Hematopoietic multipotent progenitor cell treated with erythropoietin and hydrocortisone succinate and interleukin-3 and kit ligand, for 17 days (in vitro differentiated cells): ENCODE data around the gene CTAGE6.
"Not testable (repeated sequence)": the region's sequence is repeated elsewhere in the genome, so short reads cannot be mapped to it uniquely, and the experiment has no call there.

Source experiments
- DNase-seq: peaks from one replicate; pipeline ENCODE4 v3.0.0-alpha.2; 2015; ENCODE audit warnings: low spot score

The CTAGE6 gene, protein sequence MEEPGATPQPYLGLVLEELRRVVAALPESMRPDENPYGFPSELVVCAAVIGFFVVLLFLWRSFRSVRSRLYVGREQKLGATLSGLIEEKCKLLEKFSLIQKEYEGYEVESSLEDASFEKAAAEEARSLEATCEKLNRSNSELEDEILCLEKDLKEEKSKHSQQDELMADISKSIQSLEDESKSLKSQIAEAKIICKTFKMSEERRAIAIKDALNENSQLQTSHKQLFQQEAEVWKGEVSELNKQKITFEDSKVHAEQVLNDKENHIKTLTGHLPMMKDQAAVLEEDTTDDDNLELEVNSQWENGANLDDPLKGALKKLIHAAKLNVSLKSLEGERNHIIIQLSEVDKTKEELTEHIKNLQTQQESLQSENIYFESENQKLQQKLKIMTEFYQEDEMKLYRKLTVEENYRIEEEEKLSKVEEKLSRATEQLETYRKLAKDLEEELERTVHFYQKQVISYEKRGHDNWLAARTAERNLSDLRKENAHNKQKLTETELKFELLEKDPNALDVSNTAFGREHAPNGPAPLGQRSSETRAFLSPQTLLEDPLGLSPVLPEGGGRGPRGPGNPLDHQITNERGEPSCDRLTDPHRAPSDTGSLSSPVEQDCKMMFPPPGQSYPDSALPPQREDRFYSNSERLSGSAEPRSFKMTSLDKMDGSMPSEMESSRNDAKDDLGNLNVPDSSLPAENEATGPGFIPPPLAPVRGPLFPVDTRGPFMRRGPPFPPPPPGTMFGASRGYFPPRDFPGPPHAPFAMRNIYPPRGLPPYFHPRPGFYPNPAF

DNA sequence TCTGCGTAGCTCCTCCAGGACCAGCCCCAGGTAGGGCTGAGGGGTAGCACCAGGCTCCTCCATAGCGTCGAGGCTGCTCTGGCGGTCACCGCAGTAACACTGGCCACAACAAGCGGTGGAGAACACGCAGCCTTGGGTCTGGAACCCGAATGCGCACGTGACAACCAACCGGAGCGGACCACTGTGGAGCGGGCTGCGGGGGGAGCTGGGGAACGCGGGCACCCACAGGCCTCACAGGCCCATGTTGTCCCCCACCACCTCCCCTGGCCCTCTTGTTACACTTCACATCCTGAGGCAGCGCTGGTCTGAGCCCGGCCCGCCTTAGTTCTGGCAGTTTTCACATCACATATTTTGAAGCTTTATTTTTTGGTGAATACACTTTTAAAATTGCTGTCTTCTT is at the start of gene CTAGE6:
Gene CTAGE6, minus strand, starts transcription at position 101 of the 400 bp plus-strand sequence. Its CDS starts 38 bp downstream, at position 63.
- not testable (repeated sequence) for DNase-seq

DNA sequence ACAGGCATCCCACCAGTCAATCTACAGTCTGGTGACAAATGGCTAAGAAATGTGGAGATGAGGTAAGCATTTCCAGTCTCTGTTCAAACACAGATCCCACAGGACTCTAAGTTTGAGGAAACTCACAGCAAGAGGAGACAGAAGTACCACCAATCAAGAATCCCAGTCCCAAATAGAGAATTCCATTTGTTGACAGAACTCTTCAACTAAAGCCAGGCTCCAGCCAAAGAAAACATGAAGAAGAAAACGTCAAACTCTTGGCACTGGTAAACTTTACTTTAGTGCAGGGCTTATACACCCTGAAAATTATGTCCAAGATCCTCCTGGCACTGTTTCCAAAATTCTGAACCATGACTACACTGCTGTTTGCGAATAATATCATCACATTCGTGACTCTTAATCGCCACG is 49.2 kb upstream of the CTAGE6 start:
- not testable (repeated sequence) for DNase-seq

DNA sequence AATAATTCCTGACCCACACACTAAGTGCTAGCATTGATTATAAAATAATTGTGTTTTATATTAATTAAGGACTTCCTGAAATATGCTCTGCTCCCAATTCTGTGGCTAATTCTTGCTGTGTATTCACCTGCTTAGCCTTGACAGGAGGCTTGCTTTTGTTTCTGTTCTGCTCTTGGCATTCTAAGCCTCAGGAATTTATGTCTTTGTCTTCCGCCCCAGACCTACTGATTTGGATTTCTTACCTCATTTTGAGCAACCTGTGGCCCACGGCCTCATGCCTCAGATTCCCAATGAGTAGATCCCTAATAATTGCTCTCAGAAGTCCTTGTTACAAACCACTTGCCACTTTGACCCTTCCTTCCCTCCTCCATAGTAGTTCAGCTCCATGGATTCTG is 40.4 kb upstream of the CTAGE6 start:
- not testable (repeated sequence) for DNase-seq

DNA sequence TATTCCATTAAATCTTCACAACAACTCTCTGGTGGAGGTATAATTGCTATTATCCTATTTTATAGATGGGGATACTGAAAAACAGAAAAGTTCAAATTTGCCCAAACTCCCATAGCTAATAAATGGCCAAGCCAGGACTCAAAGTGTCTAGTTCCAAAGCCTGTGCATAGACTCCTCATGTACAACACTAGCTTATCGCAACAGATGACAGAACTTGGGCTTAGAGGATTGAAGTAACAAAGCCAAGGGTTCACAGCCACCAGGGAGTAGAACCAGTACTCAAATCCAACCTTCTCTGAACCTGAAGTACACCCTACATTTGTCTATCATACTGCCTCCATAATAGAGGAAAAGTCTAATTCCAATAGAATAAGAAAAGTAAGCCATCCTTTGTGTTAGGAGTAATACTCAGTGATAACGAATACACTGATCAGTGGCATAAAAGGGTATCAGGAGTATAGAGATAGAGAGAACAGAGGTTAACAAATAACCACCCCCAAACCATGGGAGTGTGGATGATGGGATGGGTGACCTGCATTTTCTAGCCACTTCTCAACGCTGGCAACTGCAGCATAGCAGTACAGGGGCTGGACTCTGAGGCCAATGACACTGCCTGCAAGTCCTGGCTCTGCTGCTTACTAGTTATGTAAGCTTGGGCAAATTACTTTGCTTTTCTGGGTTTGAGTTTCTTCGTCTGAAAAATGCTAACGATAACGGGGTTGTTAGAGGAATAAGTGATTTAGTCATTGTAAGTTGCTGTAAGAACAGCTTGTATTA is 39.8 kb upstream of the CTAGE6 start:
- DNase-seq = not testable (repeated sequence)

DNA sequence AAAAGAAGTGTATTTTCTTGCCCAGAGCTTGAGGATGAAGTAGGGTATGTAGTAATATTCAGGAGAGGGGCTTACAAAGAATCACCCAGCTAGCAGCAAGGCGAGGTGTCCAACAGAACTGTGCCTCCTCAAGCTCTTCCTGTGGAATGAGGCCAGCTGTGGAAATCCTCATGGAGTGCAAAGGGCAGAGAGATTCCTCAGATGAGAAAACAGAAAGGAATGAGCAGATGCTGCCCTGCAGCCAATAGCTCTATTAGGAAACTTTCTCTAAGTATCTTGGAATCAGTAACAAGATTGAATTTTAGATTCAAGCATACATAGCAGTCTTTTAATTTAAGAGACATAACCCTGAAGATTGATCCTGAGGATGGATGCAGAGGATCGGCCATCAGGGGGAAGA is 38.2 kb upstream of the CTAGE6 start:
- not testable (repeated sequence) for DNase-seq

DNA sequence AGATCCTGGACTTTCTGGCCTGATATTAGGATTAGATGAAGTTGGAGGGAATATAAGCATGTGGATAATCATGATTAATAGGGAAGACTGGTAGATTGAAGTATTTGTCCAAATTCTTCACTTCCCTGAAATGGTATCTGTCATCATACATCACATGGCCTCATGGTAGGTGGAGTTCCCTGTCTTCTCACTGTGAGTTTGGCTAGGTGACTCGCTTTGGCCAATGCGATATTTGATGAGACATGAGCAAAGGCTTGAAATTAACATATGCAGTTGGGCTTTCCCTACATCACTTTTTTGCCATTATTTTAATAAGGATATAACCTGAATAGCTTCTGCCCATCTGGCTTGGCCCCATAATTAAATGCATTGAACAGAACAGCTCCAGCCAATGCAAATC is 35.1 kb upstream of the CTAGE6 start:
- not testable (repeated sequence) for DNase-seq

DNA sequence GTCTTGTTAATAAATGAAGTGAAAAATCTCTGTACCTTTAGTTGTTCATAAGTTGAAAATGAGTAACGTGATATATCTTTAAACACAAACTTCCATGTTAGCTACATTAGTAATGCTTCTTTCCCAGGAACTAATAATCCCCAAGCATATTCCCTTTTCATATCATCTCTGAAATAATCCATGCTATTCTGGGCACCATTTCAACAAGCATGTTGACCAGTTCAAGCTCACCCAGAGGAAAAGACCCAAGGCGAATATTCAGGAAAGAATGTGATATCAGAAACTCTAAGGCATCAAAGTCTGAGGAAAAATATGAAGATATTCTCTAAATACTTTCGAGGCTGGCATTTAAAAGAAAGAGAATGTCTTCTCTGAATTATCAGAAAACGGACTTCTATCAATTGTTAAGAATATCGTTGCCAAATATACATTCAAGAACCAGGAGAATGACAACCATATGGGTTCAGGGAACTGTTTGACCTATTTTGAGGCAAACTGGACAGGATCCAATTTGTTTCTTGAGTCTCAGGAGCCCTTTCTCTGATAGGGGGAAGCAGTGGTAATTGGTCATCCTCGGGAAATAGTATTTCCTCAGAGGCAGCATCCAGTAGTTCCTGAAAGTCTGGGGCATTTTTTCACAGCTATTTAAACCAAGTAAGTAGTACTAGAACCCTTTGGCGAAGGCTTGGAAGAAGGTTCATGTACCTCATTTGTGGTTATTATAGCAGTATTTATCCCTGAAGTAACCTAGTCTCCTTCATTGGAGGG is 28.1 kb upstream of the CTAGE6 start:
- not testable (repeated sequence) for DNase-seq

DNA sequence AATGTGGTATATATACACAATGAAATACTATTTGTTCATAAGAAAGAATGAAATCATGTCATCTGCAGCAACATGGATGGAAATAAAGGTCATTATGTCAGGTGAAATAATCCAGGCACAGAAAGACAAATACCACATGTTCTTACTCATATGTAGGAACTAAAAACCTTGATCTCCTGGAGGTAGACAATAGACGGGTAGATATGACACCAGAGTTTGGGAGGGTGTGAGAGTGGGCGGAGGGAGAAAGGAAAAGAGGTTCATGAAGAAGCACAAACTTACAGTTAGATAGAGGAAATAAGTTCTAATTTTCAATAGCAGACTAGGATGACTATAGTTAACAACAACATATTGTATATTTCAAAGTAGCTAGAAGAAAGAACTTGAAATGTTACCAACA is 22.1 kb upstream of the CTAGE6 start:
- DNase-seq = not testable (repeated sequence)

DNA sequence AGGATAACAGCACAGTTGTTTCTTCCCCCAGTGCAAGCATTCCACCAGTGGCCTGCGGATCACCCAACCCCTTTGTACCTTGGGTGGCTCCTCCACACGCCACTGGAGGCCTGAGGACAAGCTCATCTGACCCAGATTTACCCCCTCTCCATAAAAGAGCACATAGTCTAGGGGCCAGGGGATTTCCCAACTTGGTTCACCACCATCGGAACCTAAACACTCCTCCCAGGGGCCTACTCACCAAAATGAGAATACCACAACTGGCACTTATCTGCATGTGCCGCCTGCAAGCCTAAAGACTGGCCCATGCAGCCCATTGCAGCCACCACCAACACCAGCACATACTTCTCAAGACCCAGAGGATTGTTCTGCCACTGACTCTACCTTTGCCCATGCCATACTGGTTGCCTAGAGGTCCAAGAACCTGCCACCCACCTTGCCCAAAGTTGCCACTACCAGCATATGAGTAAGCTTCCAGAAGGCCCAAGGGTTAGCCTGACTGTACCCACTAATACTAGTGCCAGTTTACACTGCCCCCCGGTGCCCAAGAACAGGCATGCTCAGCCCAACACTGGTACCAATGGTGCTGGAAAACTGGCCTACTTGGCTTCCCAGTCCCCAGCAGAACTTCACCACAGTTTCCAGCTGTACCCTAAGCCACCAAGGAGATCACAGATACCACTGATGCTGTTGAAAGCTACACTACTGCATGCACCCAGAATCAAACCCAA is 15.4 kb upstream of the CTAGE6 start:
- DNase-seq = not testable (repeated sequence)

DNA sequence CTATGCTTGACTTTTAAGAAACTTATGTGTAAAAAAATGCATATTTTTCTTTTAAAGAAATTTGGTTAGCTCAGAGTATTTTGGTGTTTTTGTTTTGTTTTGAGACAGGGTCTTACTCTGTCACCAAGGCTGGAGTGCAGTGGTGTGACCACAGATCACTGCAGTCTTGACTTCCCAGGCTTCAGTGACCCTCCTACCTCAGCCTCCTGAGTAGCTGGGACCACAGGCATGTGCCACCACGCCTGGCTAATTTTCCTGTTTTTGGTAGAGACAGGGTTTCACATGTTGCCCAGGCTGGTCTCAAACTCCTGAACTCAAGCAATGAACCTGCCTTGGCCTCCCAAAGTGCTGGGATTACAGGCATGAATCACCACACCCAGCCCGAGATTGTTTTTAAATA is 10.0 kb upstream of the CTAGE6 start:
- DNase-seq = not testable (repeated sequence)

DNA sequence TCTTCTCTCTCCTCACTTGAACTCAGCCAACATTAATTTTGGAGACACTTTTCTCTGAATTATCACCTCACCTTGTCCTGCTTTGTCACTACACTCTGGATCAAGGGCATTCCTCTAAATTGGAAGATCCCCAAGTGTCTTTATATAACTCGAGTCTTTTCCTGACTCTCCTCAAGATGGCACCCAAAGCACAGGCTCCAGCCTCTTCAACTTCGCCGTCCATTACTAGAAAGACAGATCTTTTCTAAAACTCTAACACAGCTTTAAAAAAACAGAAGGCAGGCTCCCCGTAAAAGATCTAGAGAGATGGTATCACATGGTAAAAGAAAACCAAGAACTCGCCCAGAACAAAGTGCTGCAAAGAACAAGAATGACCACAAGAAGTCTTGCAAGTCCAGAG is 8.2 kb upstream of the CTAGE6 start:
- not testable (repeated sequence) for DNase-seq

DNA sequence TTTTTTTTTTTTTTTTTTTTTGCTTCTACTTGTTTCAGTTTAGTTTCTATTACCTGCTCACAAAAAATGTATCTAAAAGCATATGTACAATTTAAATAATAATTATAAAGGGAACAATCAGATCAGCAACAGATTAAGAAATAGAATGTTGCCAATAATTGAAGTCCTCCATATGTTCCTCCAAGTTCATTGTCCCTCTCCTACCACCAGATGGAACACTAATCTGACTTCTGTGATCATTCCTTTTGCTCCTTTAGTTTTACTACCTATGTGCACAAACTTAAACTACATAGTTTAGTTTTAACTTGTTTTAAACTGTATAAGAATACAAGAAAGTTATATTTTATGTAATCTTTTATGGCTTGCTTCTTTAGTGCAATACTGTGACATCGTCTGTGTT is 5.6 kb upstream of the CTAGE6 start:
- not testable (repeated sequence) for DNase-seq

DNA sequence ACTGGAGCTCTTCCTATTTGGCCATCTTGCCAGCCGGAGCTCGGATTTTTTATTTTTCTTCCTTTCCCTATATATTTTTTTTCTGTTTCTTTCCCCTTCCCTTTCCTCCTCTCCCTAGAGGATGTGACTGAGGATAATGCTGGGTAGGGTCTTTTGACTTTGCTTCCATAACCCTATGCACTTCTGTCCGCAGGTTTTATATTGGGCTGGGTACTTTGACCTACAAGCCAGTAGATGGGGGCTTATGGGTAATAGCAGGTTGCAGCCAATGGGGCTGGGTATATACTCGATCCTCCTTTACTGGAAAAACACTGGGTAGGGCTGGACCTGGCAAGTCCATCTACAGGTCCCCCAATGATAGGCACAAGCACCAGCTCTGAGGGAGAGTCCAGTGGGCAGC is 12.2 kb downstream of the CTAGE6 start:
- not testable (repeated sequence) for DNase-seq

DNA sequence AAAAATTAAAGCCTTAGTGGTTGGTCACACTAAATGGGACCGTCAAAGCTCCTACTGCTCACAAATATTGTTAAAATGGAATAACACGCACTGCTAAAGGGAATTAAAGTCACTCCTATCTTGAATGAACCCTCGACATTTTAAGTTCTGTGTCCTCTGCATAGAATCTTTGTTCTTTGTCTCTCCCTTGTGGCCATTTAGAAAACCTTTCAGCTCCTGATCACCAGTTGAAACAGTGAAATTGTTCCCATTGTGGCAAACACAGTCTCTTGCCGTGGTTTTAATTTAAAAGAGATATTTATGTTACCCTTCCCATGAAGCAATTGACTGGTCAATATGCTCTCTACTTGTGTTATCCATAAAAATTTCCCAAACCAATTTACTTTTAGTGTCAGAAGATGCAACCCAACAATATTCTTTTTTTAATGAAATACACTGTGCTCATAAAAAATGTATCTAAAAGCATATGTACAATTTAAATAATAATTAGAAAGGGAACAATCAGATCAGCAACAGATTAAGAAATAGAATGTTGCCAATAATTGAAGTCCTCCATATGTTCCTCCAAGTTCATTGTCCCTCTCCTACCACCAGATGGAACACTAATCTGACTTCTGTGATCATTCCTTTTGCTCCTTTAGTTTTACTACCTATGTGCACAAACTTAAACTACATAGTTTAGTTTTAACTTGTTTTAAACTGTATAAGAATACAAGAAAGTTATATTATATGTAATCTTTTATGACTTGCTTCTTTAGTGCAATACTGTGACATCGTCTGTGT is 20.3 kb downstream of the CTAGE6 start:
- DNase-seq = peak; percentile 8

DNA sequence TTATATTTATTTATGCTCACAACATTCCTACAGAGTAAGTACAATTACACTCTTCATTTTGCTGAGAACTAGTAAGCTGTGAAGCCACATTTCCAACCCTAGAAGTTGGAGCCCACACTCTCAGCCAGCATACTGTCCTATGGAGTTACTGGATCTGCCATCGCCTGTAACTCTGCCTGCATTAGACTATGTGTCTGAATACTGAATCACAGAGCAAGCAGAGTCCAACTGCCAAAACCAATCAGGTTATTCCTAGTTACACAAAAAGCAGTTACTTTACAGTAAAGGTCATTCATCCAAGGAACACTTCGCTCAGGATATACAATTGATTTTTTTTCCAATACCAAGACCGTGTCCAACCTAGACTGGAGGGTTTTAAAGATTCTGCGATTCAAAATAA is 21.5 kb downstream of the CTAGE6 start:
- no peak for DNase-seq

DNA sequence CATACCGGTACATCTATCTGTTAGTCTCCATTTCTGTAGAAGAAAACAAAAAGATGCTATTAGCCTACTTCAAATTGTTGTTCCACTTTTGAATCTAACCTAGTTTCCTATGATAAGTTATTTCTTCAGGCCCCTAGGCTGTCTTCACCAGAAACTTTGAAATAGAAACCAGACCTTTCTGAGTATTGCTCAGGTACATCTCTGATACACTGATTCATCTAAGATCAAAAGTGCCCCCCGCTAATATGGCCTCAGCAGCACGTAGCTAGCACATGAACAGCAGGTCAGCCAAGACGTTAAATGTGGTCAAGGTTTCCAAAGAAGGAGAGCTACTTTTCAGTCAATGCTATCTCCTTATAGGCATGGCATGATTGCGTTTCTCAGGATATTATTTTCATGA is 23.6 kb downstream of the CTAGE6 start:
- DNase-seq = no peak

DNA sequence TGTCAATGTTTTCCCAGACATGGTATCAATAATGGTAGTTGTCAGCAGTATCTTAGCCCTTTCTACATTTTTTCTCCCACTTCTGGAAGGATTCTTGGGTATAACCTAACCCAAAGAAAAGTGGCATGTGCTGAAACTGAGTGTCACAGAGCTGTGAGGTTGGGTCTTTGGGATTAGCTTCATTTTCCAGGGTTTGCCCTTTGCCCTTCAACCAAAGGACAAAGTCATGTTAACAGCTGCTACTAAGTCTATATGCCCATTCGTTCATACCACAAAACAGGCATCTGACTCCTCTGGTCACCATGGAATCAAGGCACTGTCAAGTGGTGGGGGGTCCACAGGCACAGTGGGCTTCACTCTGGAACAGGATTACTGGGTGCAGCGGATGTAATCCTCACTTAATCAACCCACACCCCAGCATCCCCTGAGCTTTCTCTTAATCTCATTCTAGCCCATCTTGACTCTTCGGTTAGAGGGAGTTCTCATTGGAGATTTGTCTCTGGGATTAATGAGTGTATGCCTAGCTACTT is 29.1 kb downstream of the CTAGE6 start:
- no peak for DNase-seq

DNA sequence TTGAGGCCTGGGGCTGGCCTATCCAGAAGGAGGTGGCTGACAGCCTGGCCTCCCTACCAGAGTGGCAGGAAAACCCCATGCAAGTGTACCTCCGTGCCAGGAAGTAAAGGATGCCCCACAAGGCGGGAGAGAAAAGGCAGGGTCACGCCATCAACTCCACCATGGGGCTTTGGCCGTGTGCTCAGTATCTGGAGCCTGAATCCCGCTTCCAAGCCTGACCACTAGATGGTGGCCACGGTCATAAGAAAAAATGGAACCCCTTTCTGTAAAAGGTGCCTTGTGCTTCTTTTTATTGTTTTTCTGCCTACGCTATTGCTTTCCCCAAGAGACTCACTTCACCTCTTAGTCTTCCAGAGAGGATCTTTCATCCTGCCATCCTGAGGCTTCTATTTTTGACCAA is 29.9 kb downstream of the CTAGE6 start:
- not testable (repeated sequence) for DNase-seq

DNA sequence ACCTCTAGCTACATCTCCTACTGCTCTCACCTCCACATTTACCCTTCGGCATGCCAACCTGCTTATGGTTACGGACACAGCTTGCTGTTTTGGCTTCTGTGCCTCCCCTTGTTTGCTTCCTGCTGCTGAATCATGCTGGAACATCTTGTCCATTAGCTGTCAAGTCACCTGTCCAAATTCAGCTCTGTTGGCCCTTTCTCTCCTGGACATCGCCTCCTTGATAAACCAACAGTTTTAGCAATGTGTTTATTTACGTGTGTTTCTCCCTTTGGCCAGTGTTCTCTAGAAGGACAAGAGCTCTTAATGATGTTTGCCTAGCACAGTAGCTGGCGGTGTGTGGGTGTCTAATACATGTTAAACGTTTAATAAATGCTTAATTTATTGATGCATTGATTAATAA is 31.4 kb downstream of the CTAGE6 start:
- DNase-seq = not testable (repeated sequence)

DNA sequence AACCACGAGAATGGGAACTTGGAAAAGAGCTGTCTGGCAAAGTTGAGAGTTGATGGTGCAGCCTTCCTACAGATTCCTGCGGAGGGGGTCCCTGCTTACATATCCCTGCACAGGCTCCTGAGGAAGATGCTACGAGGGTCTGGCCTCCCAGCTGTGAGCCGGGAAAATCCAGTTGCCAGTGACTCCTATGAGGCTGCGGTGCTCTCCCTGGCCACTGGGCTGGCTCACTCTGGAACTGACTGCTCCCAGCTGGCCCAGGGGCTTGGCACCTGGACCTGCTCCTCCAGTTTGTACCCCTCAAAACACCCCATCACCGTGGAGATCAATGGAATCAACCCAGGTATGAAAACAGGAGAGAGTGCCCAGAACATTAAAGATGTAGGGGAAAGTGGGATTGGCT is 37.2 kb downstream of the CTAGE6 start:
- not testable (repeated sequence) for DNase-seq
